NCI-H510A treated with DMSO at 0.1 percent for 48 hours (cell line): ENCODE data around the gene PKN2.

Experiments
- DNase-seq: peaks from one replicate; lab custom pipeline; 2025; lab: John Stamatoyannopoulos, UW

Gene PKN2

DNA sequence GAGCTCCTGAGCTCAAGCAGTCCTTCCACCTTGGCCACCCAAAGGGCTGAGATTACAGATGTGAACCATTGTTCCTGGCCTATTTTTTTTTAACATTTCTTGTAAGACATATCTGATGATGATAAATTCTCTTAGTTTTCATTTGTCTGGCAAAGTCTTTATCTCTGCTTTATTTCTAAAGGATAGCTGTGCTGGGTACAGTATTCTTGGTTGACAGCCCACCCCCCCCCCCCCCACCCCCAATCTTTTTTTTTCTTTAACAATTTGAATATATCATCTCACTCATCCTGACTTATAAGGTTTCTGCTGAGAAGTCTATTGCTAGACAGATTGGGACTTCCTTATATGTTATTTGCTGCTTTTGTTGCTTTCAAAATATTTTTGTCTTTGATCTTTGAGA lies 51.3 kb downstream of the PKN2 start:
- no peak for DNase-seq

- no peak for DNase-seq
Observed at GRCh38 chr1:88735909-88736308, 51.8 kb downstream of the PKN2 start.

DNA sequence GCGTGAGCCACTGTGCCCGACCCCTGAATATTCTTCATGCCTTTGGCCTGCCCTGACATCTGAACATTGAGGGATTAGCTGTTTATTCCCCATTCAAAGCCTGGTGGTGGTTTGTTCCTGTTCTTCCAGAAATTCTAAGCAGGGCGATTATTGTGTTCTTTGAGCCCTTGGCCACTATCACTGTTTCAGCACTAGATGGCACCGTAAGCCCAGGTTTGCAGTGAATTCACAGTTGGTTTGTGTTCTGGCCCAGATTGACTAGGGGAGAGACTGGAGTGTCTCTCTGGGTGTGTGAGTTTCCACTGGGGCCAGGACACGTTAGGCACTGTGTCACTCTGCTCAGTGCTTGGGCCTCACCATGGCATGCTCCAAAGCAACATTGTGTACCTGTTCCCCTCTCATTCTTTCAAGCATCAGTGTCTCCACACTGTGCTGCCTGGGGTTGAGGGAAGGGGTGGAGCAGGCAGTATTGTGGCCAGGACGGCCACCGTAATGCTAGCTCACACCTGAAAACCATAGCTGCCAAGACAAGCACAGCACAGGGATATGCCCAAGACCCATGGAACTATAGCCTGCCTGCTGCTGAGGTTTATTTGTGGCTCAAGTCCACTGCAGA lies 52.7 kb downstream of the PKN2 start:
- no peak for DNase-seq

- DNase-seq, result no peak
Observed at GRCh38 chr1:88737338-88737927, 53.4 kb downstream of the PKN2 start.

GRCh38 chr1:88740784-88741183 lies 56.7 kb downstream of the PKN2 start:
- no peak for DNase-seq

DNA sequence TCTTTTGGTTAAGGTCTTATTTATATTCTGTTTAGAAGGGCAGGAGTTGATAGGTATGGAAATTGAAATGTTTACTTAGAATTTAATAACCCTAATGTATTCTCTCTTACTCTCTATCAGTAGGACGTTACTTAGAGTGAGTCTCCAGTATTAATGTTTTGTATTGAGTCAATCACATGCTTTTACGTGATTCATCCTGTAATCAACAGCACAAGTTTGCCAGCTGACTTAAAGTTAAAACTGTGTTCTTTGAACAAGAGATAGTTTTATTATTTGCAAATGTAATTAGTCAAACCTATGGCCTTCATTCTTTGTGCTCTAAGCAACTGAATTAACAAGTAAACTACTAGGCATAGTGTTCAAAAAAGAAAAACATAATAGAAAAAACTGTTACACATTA lies 57.3 kb downstream of the PKN2 start:
- DNase-seq, result no peak

DNA sequence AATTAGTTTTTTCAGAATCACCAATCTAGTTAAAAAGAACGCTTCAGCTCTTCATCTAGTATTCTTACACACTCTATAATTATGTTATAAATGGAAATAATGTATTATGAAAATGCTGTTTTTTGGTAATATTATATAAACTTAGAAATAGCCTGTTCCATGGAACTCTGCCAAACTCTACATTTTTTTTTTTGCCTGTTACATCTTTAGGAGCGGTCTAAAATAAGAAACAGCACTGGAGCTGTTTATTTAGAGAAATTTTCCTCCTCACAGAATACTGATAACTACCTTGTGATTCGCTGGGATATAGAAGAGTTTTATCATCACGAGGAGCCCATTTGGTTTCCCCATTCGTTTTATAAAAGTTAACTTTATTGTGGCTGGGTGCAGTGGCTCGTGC lies 58.5 kb downstream of the PKN2 start:
- DNase-seq, result no peak

DNA sequence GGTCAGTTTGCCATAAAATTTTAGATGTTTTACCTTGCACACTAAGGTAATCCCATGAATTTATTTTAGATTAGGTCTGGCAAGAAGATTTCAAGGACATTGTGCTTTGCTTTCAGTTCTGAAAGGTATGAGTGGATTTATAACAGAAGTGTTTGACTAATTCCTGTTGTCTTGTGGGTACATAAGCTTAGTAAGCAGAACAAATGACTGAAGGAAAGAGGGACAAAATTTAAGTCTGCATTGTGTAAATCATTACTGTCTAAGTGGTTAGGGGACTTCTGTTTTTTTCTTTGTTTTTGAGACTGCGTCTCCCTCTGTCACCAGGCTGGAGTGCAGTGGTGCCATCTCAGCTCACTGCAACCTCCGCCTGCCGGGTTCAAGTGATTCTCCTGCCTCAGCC lies 60.1 kb downstream of the PKN2 start:
- DNase-seq, result no peak

DNA sequence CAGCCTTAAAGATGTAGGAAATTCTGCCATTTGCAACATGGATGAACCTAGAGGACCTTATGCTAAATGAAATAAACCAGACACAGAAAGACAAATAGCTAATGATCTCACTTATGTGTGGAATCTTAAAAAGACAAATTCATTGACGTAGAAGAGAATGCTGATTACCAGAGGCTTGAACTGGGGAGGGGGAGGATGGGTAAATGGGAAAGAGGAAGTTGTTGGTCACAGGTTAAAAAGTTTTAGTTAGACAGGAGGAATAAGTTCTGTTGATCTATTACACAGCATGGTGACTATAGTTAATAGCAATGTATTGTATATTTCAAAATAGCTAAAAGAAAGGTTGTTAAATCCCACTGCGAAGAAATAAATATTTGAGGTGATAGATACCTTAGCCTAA lies 62.8 kb downstream of the PKN2 start:
- no peak for DNase-seq

DNA sequence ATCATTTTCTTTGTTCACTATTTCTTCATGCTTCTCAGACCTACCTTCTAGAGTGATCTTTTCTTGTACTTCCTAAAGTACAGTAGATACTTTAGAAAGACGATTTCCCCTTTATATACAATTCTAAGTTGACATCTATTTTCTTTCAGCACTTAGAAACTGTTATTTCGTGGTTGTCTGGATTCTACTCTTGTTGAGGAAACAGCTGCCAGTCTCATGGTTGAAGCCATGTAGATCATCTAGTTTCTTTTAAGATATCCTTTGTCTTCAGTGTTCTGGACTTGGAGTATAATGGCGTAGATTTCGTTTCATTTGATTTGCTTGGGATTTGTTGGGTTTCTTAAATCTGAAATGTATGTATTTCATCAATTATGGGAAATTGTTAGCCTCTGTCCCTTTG lies 67.6 kb downstream of the PKN2 start:
- DNase-seq, result no peak

- DNase-seq, result no peak
Observed at GRCh38 chr1:88753506-88753905, 69.4 kb downstream of the PKN2 start.

- DNase-seq, result no peak
Observed at GRCh38 chr1:88763649-88764406, 79.8 kb downstream of the PKN2 start.

- no peak for DNase-seq
Observed at GRCh38 chr1:88768187-88768586, 84.1 kb downstream of the PKN2 start.

DNA sequence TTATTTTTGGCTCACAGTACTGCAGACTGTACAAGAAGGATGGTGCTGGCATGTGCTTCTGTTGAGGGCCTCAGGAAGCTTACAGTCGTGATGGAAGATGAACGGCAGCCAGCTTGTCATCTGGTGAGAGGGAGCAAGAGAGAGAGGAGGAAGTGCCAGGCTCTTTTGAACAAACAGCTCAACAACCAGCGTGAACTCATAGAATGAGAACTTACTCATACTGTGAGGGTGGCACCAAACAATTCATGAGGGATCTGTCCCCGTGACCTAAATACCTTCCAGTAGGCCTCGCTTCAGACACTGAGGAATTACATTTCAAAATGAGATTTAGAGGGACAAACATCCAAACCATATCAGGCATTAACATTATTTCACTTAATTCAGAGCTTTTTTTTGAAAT lies 84.7 kb downstream of the PKN2 start:
- DNase-seq, result no peak

DNA sequence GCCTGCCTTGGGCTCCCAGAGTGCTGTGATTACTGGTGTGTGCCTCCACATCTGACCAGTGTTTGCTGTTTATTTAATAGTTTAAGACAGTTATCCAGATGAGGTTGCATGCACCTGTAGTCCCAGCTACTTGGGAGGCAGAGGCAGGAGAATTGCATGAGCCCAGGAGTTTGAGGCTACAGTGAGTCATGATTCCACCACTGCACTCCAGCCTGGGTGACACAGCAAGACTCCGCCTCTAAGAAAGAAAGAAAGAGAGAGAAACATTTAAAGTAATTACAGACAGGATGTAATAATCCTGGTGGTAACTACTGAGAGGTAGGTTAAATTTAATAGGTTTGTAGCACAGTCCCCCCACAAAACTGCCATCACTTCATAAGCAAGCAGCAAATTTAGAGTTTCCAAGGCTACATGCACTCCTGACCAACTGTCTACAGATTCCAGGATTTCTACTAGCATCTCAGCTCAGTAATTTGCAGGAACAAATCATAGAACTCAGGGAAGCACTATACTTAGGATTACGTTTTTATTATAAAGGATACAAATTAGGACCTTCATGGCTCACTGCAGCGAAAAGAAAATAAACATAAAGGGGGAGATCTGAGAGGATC lies 89.6 kb downstream of the PKN2 start:
- DNase-seq, result no peak

DNA sequence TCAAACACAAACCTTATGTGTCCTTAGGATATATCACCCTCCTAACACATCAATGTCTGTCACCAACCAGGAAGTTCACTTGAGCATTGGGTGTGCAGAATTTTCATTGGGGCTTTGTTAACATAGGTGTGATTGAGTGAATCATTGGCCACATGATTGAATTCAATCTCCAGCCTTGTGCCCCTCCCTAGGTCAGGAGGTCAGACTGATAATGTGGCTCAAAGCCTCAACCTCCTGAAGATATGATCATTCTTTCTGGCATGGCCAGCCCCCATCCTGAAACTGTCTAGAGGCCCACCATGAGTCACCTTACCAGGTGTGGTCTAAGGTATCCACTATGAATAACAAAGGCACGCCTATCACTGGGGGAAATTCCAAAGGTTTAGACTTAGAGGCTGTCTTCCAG lies 90.1 kb downstream of the PKN2 start:
- DNase-seq, result no peak

- DNase-seq, result no peak
Observed at GRCh38 chr1:88777604-88778149, 93.6 kb downstream of the PKN2 start.

DNA sequence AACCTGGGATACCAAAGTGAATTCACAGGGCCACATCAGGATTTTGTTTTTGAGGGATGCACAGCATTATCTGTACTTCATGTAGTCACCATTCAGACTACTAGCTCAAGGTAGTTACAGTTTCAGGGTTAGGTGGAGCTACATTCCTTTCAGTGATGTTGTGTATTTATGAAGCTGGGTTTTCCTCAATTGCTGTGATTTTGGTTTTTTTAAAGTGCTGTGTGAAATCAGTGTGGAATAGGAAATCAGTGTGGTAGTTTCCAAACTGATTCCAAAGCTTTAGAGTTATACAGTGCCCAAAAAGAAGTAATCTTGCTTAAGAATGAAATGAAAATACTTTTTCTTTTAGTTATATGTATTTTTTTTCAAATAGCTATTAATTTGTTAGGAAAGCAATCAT lies 95.8 kb downstream of the PKN2 start:
- no peak for DNase-seq

DNA sequence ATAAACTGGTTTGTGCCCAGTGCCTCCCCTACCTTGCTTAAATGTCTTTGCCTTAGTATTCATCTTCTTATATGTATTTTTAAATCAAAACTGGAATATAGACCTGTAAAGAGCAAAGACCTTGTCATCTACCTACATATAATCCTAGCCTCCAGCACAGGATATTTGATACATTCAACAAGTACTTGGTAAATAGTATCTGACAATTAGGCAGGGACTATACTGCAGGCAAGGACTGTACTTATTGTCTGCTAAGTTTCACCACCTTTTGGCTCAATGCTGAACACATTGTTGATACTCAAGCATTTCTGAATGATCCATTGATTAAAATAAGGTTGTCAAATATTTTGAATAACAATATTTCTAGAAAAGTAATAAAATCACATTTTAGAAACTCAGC lies 96.4 kb downstream of the PKN2 start:
- DNase-seq, result peak; percentile 85

DNA sequence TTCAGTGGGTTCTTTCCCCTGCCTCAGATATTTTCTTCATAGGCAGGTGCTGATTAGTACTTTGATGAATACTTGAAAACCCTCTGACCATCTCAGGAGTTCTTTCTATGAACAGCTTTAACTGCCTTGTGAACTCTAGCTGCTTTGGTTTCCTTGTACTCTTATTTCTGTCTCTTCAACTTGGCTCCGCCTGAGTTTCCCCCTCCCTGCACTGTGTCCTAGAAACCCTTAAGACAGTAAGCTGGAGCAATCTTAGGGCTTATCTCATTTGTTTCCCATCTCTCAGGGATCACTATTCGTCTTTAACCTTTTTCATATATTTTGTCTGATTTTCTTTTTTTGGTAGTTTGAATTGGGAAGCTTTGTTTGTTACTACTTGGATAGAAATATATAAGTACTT lies 99.1 kb downstream of the PKN2 start:
- DNase-seq, result no peak

GRCh38 chr1:88784551-88784950 lies 100.5 kb downstream of the PKN2 start:
- DNase-seq, result no peak

- no peak for DNase-seq
Observed at GRCh38 chr1:88787023-88787903, 103.2 kb downstream of the PKN2 start.
